Measurements from ENCODE around the gene ASTN2.

Gene ASTN2

DNA sequence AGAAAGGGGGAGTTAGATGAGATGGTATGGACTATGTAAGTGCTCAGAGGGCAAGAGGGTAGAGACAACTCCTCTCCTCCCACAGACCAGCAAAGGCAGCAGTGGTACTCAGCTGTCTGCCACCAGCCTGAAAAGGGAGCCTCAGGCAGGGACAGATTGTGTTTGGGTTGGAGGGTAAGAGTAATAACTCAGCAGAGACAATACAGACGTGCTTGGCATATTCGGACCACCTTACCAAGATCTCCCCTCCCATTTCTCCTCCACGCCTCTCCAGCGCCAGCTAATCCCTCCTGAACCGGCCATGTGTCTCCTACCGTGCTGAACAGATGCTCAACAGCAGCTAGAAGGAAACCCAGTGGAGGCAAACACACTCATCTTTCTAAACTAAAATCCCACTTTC lies 180.8 kb downstream of the ASTN2 start:
- no peak for DNase-seq

GRCh38 chr9:117233016-117233415 lies 181.8 kb downstream of the ASTN2 start:
- no peak for DNase-seq

GRCh38 chr9:117232281-117232680 lies 182.6 kb downstream of the ASTN2 start:
- DNase-seq, result no peak

- no peak for DNase-seq
Measured at GRCh38 chr9:117231012-117231411, 183.8 kb downstream of the ASTN2 start.

DNA sequence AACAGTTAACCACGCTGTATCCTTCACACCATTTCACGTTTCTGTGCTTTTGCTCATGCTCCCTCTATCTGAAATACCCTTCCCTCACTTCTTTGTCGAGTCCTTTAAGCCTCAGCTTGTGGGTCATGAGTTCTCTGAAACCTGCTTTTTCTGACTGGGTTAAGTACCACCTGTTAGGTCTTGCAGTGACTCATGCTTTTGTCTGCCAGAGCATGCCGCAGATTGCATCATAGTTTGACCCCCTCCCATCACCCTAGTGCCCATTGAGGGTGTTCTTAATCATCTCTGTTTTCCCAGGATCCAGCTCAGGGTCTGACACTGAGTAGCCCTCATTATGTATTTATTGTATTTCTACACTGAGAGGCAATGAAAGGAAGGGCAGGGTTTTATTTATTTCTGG lies 190.2 kb downstream of the ASTN2 start:
- DNase-seq, result no peak

DNA sequence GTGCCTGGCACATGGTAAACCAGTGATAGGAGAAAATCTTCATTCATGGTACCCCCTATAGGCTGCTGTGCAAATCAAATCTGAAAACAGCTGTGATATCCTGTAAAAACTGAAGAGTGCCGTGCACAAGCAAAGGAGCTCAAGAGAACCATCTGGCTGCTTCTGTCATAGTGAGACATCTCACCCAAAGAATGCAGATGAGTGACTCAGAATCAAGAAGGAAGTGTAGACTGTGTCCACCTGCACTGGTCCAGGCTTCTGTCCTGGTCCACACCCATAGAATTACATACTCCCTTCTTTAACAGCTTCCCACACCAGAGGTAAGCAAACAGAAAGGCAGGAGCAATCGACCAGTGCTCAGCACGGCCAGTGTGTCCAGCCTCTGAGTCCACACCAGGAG lies 195.9 kb downstream of the ASTN2 start:
- no peak for DNase-seq

- no peak for DNase-seq
Measured at GRCh38 chr9:117214416-117214815, 200.4 kb downstream of the ASTN2 start.

DNA sequence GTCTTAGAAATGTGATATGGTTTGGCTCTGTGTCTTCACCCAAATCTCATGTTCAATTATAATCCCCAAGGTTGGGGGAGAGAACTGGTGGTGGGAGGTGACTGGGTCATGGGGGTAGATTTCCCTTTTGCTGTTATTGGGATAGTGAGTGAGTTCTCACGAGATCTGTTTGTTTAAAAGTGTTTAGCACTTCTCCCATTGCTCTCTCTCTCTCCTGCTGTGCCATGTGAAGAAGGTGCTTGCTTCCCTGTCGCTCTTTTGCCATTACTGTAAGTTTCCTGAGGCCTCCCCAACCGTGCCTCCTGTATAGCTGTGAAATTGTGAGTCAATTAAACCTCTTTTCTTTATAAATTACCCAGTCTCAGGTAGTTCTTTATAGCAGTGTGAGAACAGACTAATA lies 203.6 kb downstream of the ASTN2 start:
- no peak for DNase-seq

GRCh38 chr9:117205806-117206205 lies 209.1 kb downstream of the ASTN2 start:
- DNase-seq, result no peak

DNA sequence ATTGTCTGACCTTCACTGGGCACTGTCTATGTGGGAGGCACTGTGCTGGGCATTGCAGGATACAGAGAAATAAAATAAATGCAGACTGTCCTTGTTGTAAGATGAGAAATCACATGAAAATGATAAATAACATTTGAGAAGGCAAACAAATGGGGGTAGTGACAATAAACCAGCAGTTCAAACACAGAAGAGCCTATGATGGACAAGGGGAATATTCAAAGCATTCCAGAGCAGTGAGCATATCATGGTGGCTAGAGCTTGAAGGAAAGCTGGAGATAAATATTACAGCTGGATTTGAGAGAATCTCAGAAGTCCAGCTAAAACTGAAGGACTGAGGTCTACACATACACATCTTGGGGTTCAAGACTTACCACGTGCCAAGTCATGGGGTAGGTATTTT lies 209.9 kb downstream of the ASTN2 start:
- DNase-seq, result no peak

DNA sequence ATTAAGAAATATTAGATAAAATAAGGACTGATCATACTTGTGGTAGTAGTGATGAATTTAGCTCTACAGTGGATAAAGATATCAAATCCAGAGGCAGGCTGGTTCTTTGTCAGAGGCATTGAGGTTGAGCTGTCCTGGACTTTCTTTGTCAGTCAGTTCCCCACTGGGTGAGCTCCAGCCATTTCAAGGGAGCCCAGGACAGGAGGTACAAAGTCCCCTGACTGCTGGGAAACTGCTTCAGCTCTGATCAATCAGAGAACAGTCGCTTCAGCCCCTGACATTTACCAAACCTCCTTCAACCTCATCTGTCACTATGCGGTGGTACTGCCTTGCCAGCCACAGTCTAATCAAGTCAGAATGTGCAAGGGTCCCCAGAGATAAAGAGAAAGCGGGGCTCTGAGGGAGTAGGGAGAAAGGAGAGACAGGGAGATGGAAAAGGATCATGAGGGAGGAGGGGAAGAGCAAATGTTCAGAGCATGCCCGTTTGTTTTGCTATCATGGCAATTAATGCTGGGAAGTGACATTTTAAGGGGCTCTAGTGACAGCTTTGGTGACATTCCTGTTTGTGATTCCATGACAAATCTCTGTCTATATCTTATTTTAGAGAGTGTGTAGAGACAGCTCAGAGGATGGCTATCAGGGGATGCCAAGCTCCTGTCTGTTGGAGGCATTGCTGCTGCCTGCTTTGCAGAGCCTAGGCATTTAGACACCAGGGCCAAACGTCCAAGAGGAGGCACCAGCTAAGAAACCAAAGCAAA lies 223.2 kb downstream of the ASTN2 start:
- DNase-seq, result no peak

GRCh38 chr9:117189121-117189520 lies 225.7 kb downstream of the ASTN2 start:
- DNase-seq, result no peak

DNA sequence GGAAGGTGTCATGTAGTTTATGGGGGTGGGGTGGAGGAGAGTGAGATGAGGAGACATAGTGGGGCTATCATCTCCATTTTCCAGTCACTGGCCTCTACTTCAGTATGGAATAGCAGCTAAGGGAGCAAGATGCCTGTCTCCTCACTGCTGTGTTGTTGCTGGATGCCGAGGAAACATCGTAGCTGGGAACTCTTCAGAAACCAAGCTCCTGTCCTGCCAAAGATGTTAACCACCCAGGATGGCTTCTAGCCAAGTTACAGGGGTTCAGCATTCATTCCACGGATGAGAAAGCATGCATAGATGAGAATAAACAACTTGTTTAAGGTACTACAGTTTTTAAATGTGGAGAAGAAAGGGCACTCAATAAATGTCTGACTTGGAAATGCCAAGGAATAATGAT lies 226.5 kb downstream of the ASTN2 start:
- DNase-seq, result no peak

DNA sequence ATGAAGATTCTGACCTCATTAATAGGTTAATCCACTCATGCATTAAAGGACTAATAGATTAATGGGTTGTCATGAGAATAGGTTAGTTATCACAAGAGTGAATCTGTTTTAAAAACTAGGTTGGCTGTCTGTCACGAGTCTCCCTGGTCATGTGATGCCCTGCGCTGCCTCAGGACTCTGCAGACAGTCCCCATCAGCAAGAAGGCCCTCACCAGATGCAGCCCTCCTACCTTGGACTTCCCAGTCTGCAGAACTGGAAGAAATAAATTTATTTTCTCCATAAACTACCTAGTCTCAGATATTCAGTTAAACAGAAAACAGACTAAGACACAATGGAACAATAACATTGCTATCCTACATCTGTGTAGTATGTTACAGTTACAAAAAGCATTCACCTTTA lies 227.4 kb downstream of the ASTN2 start:
- no peak for DNase-seq

DNA sequence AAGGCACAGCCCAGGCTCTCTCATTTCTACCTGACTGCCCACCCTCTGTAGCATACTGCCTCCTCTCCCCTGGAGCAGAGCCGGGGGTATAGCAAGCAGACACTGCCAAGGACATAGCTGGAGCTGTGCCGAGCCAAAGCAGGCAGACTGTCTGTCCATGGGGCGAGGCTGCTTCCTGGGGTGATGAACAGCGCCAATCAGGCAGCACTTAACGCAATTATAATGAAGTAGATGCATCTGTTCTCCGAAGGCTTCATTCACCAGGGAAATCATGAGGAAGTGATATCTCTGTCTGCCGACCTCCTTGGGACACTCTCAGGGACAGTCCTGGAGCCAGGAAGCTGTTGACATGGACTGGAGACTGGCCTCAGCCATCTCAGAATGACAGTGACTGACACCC lies 230.7 kb downstream of the ASTN2 start:
- DNase-seq, result no peak

- no peak for DNase-seq
Measured at GRCh38 chr9:117182046-117182445, 232.8 kb downstream of the ASTN2 start.

- DNase-seq, result no peak
Measured at GRCh38 chr9:117180896-117181445, 233.9 kb downstream of the ASTN2 start.

GRCh38 chr9:117178596-117179375 lies 236.1 kb downstream of the ASTN2 start:
- DNase-seq, result no peak

DNA sequence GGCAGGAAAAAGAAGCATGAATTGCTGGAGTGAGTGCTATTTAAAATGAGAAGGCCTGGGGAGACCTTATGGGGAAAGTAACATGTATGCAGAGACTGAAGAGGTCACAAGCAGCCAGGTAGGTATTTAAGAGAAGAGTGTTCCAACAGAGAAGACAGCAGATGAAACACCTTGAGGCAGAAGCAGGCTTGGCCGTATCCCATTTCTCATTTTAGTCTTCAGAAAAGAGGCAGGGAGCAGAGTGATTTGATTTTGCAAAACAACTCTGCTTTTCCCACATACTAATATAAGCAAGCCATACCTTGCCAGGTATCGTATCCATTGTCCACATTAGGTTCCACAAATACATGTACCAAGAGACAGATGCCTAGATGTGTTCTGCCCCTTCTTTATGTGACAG lies 244.3 kb downstream of the ASTN2 start:
- DNase-seq, result no peak

DNA sequence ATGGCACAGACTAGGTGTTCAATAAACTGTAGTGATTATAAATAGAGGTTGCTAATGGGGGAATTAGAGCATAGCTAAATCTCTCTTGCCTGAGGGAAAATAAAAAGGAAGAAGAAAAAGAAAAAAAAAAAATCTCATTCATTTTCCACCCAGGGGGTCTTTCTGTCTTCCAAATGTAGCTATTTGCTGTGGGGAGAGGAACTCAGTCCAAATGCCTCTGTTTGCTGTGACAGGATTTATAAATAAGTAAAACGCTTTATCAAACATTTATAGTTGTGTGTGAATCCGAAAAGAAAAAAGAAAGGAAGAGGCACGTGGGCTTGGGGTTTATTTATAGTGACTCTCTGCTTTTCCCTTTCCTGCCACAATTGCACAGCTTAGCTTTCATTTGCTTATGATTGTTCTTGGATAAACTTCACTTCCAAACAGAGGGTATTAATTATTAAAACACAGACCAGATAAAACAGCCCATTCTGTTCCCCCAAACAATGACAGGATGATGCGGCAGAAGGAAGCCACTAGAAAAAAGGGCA lies 245.7 kb downstream of the ASTN2 start:
- DNase-seq, result no peak

DNA sequence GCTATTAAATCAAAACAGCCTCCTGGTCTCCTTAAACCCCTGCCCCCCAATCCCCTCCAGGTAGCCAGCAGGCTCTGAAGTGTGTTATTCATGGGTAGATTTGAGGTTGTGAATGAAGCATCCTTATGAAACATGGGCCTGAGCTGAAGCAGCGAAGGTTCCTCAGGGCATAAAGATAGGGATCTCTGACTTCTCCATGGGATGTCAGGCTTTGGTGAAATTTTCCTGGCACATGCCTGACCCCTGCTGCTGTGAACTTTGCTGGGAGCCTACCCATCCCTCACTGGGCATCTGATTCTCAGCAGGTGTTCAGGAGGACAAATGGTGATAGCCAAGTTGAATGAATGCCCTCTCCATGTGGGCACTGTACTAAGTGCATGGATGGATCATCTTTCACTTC lies 250.3 kb downstream of the ASTN2 start:
- DNase-seq, result no peak

- no peak for DNase-seq
Measured at GRCh38 chr9:117160254-117160653, 254.6 kb downstream of the ASTN2 start.

- DNase-seq, result no peak
Measured at GRCh38 chr9:117156771-117157535, 257.9 kb downstream of the ASTN2 start.
